Vagina (tissue), 2 donors: ENCODE measurements around the gene GPATCH2L. TPM values are rescaled to one million over a fixed set of nuclear protein-coding genes. Genes with fewer than 3 reads are reported as not detected.

Source experiments
- DNase-seq, 2 donors: peaks; one replicate each; pipeline ENCODE4 v3.0.0-alpha.2; 2017; ENCODE audit errors: extremely low spot score in 2 of 2
- H3K27ac ChIP-seq: fragments of 200-600 bp; sonication (generic); one replicate; pipeline ENCODE4 v1.5.1; 2019
- H3K27me3 ChIP-seq: fragments of 200-600 bp; sonication (generic); one replicate; pipeline ENCODE4 v1.5.1; 2019
- H3K36me3 ChIP-seq, 2 donors: fragments of 200-600 bp; sonication (generic); one replicate each; pipeline ENCODE4 v1.5.1; 2017 to 2019
- H3K4me1 ChIP-seq: fragments of 200-600 bp; sonication (generic); one replicate; pipeline ENCODE4 v1.5.1; 2019
- H3K4me3 ChIP-seq, 2 donors: fragments of 200-600 bp; sonication (generic); 1 replicate in 1 of 2; 2 replicates in 1 of 2; pipeline ENCODE4 v1.5.1; 2016 to 2019
- H3K9me3 ChIP-seq: fragments of 200-600 bp; sonication (generic); one replicate; pipeline ENCODE4 v1.5.1; 2019
- POLR2A ChIP-seq, 2 donors: fragments of 450-650 bp; IDR thresholded peaks; one replicate each; pipeline ENCODE4 v1.6.1; 2017; ENCODE audit warnings: antibody characterized with exemption in 2 of 2, mild to moderate bottlenecking in 2 of 2, moderate library complexity in 2 of 2
- POLR2AphosphoS5 ChIP-seq, 2 donors: sonication (generic); formaldehyde crosslinking; IDR thresholded peaks; one replicate each; pipeline ENCODE4 v1.9.0; 2017; ENCODE audit warnings: antibody characterized with exemption in 2 of 2, mild to moderate bottlenecking in 2 of 2, low read depth in 1 of 2; ENCODE audit not compliant: insufficient read depth in 1 of 2
- intact Hi-C: fragments of 100-400 bp; cut with DNase I; formaldehyde crosslinking; loops from one replicate; pipeline ENCODE4 v1.15.1; 2023
- total RNA-seq: library from RNA; depleted of rRNA; stranded (reverse); fragments of >200 nt; gene quantifications from one replicate; pipeline ENCODE4 v1.2.3, GENCODE V29; 2016
- TF ChIP-seq, protein P1 (sequence below), 3 experiments: fragments of 450-650 bp in 2 of 3; fragments of 200-600 bp in 1 of 3; sonication (generic) in 1 of 3; IDR thresholded peaks; one replicate each; pipeline ENCODE4 v1.5.1; 2017 to 2019; ENCODE audit warnings: antibody characterized with exemption in 3 of 3, mild to moderate bottlenecking in 2 of 3, moderate library complexity in 2 of 3

Gene GPATCH2L
- total RNA-seq, 1 donor from 2014 or later: 34.6 TPM

DNA sequence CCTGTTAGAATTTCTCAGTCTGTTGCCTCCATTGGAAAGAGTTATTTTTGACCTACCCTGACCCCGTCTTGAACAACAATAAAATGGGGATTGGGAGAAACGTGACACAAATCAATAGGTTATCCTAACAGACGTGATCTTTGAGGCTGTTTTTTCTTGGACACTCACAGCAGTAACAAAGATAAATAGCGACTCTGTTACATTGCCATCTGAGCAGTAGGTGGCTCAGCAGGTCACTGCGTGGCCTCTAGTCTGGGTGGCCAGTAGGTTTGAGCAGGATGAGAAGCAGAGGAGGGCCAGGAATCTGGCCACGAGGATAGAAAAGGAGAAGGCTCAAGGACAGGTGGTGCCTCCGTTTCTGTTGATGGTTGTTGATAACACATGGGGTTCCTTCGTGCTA, 101.4 kb downstream of the GPATCH2L start:
- TF ChIP-seq POLR2AphosphoS5 (IDR thresholded peaks at IDR 0.05; ENCODE audit: insufficient read depth in 1 of 2, low read depth in 1 of 2) (no peak), POLR2A (IDR thresholded peaks at IDR 0.05) (no peak)
- TF ChIP-seq, protein P1, sequence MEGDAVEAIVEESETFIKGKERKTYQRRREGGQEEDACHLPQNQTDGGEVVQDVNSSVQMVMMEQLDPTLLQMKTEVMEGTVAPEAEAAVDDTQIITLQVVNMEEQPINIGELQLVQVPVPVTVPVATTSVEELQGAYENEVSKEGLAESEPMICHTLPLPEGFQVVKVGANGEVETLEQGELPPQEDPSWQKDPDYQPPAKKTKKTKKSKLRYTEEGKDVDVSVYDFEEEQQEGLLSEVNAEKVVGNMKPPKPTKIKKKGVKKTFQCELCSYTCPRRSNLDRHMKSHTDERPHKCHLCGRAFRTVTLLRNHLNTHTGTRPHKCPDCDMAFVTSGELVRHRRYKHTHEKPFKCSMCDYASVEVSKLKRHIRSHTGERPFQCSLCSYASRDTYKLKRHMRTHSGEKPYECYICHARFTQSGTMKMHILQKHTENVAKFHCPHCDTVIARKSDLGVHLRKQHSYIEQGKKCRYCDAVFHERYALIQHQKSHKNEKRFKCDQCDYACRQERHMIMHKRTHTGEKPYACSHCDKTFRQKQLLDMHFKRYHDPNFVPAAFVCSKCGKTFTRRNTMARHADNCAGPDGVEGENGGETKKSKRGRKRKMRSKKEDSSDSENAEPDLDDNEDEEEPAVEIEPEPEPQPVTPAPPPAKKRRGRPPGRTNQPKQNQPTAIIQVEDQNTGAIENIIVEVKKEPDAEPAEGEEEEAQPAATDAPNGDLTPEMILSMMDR (IDR thresholded peaks at IDR 0.05): no peak
- H3K36me3 ChIP-seq: no peaks in the 10 kb centered on the region
- H3K4me1 ChIP-seq: no peaks in the 10 kb centered on the region
- no peak for DNase-seq
- no peak overlapping the region for H3K4me3 ChIP-seq
- intact Hi-C loops: no loop called here
- H3K9me3 ChIP-seq: no peaks in the 10 kb centered on the region
- H3K27me3 ChIP-seq: no peaks in the 10 kb centered on the region
- H3K27ac ChIP-seq: no peak overlapping the region

DNA sequence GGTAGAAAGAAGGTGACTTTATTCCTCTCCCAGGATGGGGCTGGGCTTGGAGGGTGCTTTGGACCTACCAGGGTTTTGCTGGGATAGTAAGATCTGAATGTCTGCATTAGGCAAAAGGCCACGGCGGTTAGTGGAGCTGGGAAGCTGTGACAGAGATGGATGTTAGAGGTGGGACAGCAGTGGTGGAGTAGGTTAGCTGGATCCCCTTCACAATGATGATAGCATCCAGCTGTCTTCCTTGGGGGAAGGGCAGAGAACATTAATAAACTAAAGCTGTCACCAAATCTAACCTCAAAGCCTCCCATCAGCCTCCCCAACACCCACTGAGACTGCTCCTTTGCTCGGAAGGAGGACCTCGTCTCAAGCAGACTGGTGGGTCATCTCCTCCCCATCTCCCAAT, 104.8 kb downstream of the GPATCH2L start:
- Histone ChIP-seq H3K27me3 (no peaks in the 10 kb centered on the region), H3K4me1 (no peaks in the 10 kb centered on the region), H3K4me3 (no peak overlapping the region), H3K9me3 (no peaks in the 10 kb centered on the region), H3K27ac (no peak overlapping the region), H3K36me3 (no peaks in the 10 kb centered on the region)
- TF ChIP-seq POLR2AphosphoS5 (IDR thresholded peaks at IDR 0.05; ENCODE audit: insufficient read depth in 1 of 2, low read depth in 1 of 2): no peak
- no peak for TF ChIP-seq POLR2A (IDR thresholded peaks at IDR 0.05)
- TF ChIP-seq, protein P1 (IDR thresholded peaks at IDR 0.05): no peak
- DNase-seq: no peak
- intact Hi-C loops: no loop called here

DNA sequence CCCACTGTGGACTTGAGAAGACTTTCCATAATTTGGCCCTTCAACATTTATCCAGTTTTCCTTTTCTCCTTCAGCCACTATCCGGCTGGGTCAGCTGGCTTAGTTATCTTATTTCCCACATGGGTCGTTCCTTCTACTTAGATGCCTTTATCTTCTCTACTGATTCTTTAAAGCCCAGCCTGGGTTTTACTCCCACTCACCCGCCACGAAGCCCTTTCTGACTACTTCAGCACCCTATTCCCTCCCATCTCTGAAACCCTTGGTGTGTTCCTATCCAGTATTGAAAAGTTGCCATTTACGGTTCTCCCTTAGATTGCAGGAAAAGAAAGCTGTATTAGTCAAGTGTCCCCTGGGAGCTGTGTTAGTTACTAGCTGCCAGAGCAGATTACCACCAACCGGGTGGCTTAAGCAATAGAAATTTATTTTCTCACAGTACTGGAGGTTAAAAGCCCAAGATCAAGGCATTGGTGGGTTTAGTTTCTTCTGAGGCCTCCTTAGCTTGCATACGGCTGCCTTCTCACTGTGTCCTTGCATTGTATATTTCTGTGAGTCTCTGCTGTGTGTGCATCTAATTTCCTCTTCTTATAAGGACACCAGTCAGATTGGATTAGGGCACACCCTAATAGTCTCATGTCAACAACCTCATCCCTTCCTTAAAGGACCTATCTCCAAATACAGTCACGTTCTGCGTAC, 105.5 kb downstream of the GPATCH2L start:
- Histone ChIP-seq H3K9me3 (no peaks in the 10 kb centered on the region), H3K4me1 (no peaks in the 10 kb centered on the region), H3K36me3 (no peaks in the 10 kb centered on the region), H3K27me3 (no peaks in the 10 kb centered on the region), H3K27ac (no peak overlapping the region), H3K4me3 (no peak overlapping the region)
- intact Hi-C loops: no loop called here
- DNase-seq: no peak
- TF ChIP-seq POLR2AphosphoS5 (IDR thresholded peaks at IDR 0.05; ENCODE audit: insufficient read depth in 1 of 2, low read depth in 1 of 2) (no peak), POLR2A (IDR thresholded peaks at IDR 0.05) (no peak)
- TF ChIP-seq, protein P1 (IDR thresholded peaks at IDR 0.05): no peak

DNA sequence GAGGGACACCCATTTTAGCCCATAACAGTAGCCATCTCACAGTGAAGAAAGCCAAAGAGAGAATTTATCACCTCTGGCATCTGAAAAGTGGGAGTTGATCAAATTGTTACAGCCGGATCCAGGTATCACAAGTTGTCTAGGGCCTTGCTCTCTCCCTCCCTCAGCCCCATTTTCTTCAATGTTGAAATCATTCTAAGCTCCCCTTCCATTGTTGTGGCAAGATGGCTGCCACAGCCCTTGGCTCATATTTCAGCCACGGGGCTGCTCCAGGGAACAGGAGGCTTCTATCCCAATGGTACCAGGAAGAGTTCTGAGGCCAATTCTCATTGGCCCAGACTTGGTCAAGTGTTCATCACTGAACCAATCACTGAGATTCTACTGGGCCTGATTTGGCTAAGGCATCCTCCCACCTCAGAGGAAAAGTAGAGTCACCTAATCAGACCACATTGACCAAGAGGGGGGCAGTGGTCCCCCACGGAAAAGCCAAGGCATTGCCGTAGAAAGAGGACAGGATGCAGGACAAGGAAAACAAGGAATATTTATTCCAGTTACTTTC, 106.2 kb downstream of the GPATCH2L start:
- Histone ChIP-seq H3K4me3 (no peak overlapping the region), H3K27me3 (no peaks in the 10 kb centered on the region), H3K4me1 (no peaks in the 10 kb centered on the region), H3K27ac (no peak overlapping the region), H3K36me3 (no peaks in the 10 kb centered on the region), H3K9me3 (no peaks in the 10 kb centered on the region)
- no peak for DNase-seq
- intact Hi-C loops: no loop called here
- TF ChIP-seq POLR2AphosphoS5 (IDR thresholded peaks at IDR 0.05; ENCODE audit: insufficient read depth in 1 of 2, low read depth in 1 of 2) (no peak), POLR2A (IDR thresholded peaks at IDR 0.05) (no peak)
- TF ChIP-seq, protein P1 (IDR thresholded peaks at IDR 0.05): no peak

DNA sequence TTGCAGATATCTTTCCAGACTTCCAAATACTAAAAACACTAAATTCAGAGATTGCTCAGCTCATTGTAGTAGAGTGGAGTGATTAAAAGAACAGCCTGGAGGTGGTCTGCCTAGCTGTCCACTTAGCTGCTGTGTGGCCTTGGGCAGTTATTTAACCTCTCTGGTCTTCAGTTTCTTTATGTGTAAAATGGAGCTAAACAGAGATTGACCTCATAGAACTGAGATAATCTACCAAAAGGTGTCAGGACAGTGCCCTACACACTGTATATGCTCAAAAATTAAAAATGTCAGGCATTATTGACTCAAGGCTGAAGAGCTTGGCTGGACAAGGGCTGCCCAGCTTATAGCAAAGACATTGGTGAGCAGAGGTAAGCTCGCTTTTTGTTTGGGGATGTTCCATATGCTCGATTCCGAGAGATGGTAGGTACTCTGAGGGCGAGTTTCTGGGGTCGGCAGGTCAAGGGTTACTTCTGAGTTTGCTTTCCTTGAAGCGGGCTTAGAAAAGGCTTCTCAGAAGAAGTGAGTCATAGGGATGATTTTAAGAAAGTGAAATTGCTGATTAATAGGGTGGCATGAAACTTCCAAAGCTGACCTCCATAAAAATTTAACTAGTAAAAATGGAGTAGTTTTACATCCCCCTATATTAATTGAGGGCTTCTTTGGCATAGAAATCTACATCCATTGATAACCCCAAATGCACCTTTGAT, 107.5 kb downstream of the GPATCH2L start:
- Histone ChIP-seq H3K4me1 (no peaks in the 10 kb centered on the region), H3K27me3 (no peaks in the 10 kb centered on the region), H3K36me3 (no peaks in the 10 kb centered on the region), H3K9me3 (no peaks in the 10 kb centered on the region), H3K27ac (no peak overlapping the region), H3K4me3 (no peak overlapping the region)
- DNase-seq: no peak
- intact Hi-C loops: no loop called here
- TF ChIP-seq POLR2A (IDR thresholded peaks at IDR 0.05): no peak
